GM18873 (cell line): ENCODE measurements around the gene RHOXF2.
"Not testable (repeated sequence)": the region's sequence is repeated elsewhere in the genome, so short reads cannot be mapped to it uniquely, and the experiment has no call there.

ENCODE experiments used
- ATAC-seq: cut with Tn5 transposase; IDR thresholded peaks from one replicate; pipeline ENCODE4 v1.9.1; 2021; ENCODE audit warnings: mild to moderate bottlenecking, moderate library complexity, moderate number of reproducible peaks; ENCODE audit not compliant: unreplicated experiment, low FRiP score

Gene RHOXF2

DNA sequence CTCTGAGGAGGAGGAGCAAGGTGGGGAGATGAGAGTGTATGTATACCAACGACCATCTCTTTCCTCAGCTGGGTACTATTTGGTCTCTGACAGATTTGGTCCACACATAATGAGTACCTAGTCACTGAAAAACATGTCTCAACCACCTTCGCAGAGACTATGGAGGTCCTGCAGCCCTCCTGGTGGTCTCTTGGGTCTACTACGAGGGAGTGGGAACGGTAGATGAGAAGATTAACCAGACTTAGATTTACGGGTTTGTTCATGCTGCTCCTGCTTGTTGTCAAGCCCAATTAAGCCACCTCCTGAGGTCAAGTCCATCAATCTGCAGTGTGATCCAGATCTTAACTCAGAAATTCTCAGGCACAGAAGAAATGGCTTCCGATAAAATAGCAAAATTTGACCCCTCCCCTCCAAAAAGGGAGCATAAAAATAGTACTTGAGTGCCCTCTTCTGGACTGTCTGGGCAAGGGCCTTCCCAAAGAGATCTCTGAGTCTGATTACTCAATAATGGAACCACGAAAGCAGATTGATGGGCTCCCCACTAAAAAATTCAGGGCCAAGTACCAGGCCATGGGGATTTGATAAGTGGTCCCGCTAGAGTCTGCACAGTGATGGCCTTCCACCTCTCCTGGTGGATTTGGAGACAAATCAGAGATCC, 38.3 kb downstream of the RHOXF2 start:
- not testable (repeated sequence) for ATAC-seq

DNA sequence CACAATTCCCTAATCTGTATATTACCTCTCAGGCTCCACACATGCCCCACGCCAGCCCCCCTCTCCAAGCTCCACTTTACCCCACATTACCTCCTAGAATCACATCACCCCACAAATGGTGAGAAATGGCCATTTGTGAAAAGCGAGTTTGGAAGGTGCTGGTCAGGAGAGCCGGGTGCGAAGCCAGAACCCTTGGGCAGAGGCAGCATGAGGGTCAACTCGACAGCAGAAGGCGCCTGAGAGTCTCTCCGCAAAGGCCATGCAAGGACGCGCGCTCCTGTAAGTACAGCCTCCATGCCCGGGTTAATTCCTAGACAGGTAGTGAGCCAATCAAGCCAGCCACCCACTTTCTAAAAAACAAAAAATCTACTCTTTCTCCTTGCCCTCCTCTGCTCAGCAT, 42.4 kb downstream of the RHOXF2 start:
- ATAC-seq, result no peak

DNA sequence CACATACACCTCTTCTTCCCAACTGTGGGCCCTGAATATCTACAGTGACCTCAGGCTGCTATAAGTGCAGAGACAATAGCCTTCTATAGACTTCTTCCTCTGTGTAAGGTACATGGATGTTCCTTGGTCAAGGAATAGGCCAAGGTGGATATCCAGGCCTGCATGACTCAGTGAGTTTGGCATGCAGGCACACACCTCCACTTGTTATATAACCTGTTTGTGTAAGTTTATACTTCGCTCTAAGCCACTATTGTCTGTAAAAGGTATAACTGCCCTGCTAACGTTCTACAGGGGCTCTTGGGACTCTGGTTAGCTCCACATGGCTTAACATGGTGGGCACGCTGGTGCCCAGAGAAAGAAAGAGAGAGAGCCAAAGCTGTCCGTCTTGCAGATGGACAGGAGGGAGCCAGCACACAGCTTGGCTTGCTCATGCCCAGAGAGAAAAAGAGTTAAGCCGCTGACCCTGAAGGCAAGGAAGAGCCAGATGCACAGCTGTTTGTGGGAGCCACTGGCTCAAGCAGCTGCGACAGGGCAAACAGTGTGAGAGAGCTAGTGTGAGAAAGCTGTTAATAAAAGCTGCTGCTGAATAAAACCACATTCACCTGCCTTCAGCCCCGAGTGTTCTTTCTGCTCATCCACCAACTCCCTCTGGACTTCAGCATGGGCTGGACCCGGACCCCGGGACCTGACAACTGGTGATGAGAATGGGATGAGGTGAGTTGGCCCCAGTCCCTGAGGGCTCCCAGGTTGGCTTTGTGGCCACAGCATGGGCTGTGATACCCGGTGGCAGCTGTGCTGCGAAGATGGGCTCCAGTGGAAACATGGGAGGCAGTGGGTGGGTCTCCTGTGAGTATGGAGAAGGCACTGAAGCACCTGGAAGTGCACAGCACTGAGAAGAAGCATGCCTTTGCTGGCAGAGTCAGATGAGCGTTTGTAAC, 47.7 kb downstream of the RHOXF2 start:
- ATAC-seq, result no peak

DNA sequence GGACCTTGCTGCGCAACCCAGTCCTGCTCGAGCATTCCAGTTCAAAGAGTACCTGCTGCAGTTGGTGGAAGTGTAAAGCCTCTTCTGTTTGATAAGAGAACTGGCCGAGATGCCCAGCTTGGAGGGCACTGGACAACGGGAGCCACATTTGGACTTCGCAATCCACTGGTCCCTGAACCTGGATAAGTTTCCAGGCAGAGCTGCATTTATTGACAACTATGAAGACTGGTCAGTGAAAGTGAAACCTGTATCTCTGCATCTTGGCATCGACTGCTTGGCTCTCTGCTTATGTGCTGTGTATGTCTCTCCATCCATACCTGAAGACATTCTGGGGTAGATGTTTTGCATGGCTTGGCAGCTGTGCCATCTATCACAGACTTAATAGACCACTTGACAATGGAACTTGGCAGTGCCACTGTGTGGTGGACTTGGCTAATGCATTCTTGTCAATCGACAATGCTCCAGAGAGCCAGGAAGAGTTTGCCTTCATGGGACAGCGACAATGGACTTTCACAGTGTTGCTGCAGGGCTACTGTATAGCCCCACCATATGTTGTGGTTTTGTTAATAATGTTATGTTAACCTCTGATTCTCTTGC, 48.7 kb downstream of the RHOXF2 start:
- no peak for ATAC-seq

DNA sequence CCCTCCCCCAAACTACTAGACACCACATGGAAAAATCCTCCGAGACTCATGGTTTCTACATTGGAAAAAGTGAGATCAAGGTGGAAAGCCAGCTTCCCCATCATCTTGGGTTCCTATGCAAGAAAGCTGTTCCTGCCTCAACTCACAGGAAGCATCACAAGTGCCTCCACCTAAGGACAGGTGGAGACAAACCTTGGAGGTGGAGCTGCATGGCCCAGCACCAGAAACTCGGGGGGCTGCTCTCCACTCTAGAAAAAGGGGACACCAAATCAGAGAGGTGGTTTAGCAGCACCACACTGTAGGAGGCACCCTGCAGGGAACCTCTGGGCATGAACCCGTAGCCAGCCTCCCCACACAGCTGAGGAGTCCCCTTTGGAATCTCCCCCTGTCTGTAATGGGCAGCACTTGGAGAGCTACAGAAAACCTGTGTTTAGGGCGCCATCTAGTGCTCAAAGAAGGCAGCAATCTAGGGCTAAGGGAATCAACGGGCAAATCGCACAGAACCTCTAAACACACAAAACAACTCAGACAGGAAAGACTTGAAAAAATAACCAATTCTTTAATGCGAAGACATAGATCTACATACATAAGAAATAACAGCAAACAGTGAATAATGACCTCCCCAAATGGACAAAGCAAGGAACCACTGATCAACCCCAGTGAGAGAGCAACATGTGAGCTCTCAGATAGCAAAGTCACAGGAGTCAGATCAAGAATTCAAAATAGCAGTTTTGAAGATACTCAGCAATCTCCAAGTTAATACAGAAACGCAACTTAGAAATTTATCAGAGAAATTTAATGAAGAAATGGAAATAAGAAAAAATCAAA, 55.2 kb downstream of the RHOXF2 start:
- ATAC-seq, result no peak
